ENCODE data around the gene COL4A2.

- TF ChIP-seq, protein P1, sequence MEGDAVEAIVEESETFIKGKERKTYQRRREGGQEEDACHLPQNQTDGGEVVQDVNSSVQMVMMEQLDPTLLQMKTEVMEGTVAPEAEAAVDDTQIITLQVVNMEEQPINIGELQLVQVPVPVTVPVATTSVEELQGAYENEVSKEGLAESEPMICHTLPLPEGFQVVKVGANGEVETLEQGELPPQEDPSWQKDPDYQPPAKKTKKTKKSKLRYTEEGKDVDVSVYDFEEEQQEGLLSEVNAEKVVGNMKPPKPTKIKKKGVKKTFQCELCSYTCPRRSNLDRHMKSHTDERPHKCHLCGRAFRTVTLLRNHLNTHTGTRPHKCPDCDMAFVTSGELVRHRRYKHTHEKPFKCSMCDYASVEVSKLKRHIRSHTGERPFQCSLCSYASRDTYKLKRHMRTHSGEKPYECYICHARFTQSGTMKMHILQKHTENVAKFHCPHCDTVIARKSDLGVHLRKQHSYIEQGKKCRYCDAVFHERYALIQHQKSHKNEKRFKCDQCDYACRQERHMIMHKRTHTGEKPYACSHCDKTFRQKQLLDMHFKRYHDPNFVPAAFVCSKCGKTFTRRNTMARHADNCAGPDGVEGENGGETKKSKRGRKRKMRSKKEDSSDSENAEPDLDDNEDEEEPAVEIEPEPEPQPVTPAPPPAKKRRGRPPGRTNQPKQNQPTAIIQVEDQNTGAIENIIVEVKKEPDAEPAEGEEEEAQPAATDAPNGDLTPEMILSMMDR (IDR thresholded peaks at IDR 0.05): no peak
- TF ChIP-seq POLR2A (IDR thresholded peaks at IDR 0.05) (no peak), POLR2AphosphoS5 (IDR thresholded peaks at IDR 0.05) (no peak), EP300 (IDR thresholded peaks at IDR 0.05; ENCODE audit: low read depth) (no peak)
Observed at GRCh38 chr13:110407021-110407420, 99.9 kb downstream of the COL4A2 start.

Measured in transverse colon (tissue), 4 donors.